HG02759 (cell line): ENCODE results near the gene KIF3B.
"Not testable (repeated sequence)": the region's sequence is repeated elsewhere in the genome, so short reads cannot be mapped to it uniquely, and the experiment has no call there.

ENCODE experiments used
- ATAC-seq: cut with Tn5 transposase; IDR thresholded peaks from one replicate; pipeline ENCODE4 v1.9.1; 2021; ENCODE audit warnings: mild to moderate bottlenecking, moderate library complexity; ENCODE audit not compliant: unreplicated experiment

The KIF3B gene

DNA sequence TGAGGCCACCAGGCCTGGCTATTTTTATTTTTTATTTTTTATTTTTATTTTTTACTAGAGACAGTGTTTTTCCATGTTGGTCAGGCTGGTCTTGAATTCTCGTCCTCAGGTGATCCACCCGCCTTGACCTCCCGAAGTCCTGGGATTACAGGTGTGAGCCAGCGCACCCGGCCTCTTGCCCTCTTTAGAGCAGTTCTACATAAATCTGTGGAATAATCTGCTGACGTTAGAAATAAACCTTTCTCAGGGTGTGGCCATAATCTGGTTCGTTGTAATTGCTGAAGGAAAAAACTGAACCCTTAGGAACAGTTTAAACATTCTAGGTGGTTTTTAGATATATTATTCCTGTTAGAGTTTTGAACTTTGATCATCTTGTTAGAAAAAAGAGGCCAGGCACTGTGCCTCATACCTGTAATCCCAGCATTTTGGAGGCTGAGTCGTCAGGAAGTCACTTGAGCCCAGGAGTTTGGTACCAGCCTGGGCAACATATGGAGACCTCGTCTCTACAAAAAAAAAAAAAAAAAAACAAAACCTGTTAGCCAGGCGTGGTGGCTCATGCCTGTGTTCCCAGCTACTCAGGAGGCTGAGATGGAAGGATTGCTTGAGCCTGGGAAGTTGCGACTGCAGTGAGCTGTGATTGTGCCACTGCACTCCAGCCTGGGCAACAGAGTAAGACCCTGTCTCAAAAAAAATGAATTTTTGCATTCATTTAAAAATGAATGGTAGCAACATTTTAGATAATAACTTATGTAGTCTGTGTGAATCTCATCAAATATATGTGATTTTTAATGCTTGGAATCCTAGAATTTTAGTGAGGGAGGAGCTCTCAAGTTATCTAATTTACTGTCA, 104.9 kb downstream of the KIF3B start:
- no peak for ATAC-seq

DNA sequence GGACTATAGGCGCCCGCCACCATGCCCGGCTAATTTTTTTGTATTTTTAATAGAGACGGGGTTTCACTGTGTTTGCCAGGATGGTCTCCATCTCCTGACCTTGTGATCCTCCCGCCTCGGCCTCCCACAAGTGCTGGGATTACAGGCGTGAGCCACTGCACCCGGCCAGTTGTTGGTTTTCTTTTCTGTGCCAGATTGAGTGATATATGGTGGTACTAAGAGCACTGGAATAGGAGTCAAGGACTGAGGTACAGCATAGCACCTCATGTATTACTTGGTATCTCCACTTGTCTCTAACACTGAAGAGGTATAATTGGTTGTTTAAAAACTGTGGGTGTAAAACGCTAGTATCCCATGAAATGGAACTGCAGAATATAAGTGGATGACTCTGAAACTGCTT, 106.0 kb downstream of the KIF3B start:
- ATAC-seq = not testable (repeated sequence)
